C4-2B (cell line): ENCODE measurements around the gene OTOS.

Experiments
- H3K27ac ChIP-seq: fragments of 450-650 bp; 2 replicates; pipeline ENCODE4 v1.5.1; 2017
- CTCF ChIP-seq: fragments of 450-650 bp; conservative IDR thresholded peaks from 2 replicates; pipeline ENCODE4 v1.5.1; 2017; ENCODE audit warnings: mild to moderate bottlenecking
- ZFX ChIP-seq: fragments of 450-650 bp; IDR thresholded peaks from 2 replicates; pipeline ENCODE4 v1.6.1; 2017

OTOS gene

GRCh38 chr2:240129731-240130392 lies 10.6 kb downstream of the OTOS start:
- no peak overlapping the region for H3K27ac ChIP-seq
- TF ChIP-seq CTCF (no peak), ZFX (no peak)

GRCh38 chr2:240129311-240129710 lies 11.1 kb downstream of the OTOS start:
- no peak overlapping the region for H3K27ac ChIP-seq
- TF ChIP-seq ZFX: no peak
- no peak for TF ChIP-seq CTCF

GRCh38 chr2:240128608-240129145 lies 11.8 kb downstream of the OTOS start:
- TF ChIP-seq ZFX: no peak
- TF ChIP-seq CTCF: no peak
- no peak overlapping the region for H3K27ac ChIP-seq

GRCh38 chr2:240127911-240128607 lies 12.4 kb downstream of the OTOS start:
- TF ChIP-seq ZFX (no peak), CTCF (no peak)
- no peak overlapping the region for H3K27ac ChIP-seq

- no peak for TF ChIP-seq CTCF
- no peak for TF ChIP-seq ZFX
- H3K27ac ChIP-seq: no peak overlapping the region
Observed at GRCh38 chr2:240127191-240127750, 13.2 kb downstream of the OTOS start.

GRCh38 chr2:240126731-240127130 lies 13.7 kb downstream of the OTOS start:
- TF ChIP-seq CTCF: no peak
- TF ChIP-seq ZFX: no peak
- no peak overlapping the region for H3K27ac ChIP-seq

- TF ChIP-seq ZFX (no peak), CTCF (no peak)
- no peak overlapping the region for H3K27ac ChIP-seq
Observed at GRCh38 chr2:240125742-240126141, 14.7 kb downstream of the OTOS start.
